ENCODE results near the gene TECPR2. TPM values are rescaled to one million over a fixed set of nuclear protein-coding genes. Genes with fewer than 3 reads are reported as not detected.

Gene TECPR2
- total and polyA plus RNA-seq, 10 of the 15 experiments (the other 5 are each of a cell fraction or from before 2014, with no cell fraction given), result 0.15 to 10.0 (median 3.0) TPM

DNA sequence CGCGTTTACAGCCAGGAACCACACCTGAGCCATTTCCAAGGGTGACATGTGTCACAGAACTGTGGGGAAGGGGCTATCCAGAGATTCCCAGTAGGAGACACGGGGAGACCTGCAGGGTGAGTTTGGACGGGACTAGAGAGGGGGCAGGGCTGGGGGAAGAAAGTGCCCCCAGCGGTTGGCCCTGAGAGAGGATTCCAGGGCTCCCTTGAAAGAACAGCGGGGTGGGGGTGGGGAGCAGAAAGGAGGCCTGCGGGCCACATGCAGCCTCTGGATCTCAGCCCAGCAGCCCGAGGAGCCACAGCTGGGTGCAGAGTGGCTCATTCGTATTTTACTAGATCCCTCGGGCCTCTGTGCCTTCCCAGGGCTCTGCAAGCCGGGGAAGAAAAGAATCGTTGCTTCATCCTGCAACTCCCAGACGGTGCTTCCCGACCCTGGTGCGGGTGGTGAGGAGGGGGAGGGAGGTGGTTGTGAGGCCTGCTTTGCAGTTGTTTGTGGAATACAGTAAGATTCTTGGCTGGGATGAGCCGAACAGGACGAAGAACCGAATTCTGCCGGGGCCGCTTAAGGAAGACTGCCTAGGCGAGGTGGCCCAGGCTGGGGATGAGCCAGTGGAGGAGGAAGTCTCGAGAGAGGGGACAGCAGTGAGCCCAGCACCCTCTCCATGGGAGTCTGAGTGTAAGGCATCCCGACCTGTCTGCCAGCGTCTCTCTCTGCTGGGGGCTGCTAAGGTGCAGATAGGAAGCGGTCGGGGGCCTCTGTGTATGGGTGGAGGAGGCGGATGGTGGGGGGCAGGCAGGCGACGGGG lies 182.9 kb downstream of the TECPR2 start (continued):
- TF ChIP-seq ZBTB11 (CRISPR knock-in tag; IDR thresholded peaks at IDR 0.05) (no peak), TCF3 (IDR thresholded peaks at IDR 0.05; ENCODE audit: borderline replicate concordance, insufficient read depth, low read depth, low read length) (no peak), EP300 (IDR thresholded peaks at IDR 0.05; ENCODE audit: borderline replicate concordance in 1 of 2, control insufficient read depth in 1 of 2, low read depth in 2 of 2, low read length in 2 of 2) (no peak)
- TF ChIP-seq, protein P1, sequence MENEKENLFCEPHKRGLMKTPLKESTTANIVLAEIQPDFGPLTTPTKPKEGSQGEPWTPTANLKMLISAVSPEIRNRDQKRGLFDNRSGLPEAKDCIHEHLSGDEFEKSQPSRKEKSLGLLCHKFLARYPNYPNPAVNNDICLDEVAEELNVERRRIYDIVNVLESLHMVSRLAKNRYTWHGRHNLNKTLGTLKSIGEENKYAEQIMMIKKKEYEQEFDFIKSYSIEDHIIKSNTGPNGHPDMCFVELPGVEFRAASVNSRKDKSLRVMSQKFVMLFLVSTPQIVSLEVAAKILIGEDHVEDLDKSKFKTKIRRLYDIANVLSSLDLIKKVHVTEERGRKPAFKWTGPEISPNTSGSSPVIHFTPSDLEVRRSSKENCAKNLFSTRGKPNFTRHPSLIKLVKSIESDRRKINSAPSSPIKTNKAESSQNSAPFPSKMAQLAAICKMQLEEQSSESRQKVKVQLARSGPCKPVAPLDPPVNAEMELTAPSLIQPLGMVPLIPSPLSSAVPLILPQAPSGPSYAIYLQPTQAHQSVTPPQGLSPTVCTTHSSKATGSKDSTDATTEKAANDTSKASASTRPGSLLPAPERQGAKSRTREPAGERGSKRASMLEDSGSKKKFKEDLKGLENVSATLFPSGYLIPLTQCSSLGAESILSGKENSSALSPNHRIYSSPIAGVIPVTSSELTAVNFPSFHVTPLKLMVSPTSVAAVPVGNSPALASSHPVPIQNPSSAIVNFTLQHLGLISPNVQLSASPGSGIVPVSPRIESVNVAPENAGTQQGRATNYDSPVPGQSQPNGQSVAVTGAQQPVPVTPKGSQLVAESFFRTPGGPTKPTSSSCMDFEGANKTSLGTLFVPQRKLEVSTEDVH (IDR thresholded peaks at IDR 0.05; ENCODE audit: low read depth, partially characterized antibody), result no peak

All from GM12878 (cell line).